ENCODE results near the gene ZNF512. TPM values are rescaled to one million over a fixed set of nuclear protein-coding genes. Genes with fewer than 3 reads are reported as not detected.

Gene ZNF512
- total RNA-seq, 1 donor from 2014 or later = 29.5 TPM

DNA sequence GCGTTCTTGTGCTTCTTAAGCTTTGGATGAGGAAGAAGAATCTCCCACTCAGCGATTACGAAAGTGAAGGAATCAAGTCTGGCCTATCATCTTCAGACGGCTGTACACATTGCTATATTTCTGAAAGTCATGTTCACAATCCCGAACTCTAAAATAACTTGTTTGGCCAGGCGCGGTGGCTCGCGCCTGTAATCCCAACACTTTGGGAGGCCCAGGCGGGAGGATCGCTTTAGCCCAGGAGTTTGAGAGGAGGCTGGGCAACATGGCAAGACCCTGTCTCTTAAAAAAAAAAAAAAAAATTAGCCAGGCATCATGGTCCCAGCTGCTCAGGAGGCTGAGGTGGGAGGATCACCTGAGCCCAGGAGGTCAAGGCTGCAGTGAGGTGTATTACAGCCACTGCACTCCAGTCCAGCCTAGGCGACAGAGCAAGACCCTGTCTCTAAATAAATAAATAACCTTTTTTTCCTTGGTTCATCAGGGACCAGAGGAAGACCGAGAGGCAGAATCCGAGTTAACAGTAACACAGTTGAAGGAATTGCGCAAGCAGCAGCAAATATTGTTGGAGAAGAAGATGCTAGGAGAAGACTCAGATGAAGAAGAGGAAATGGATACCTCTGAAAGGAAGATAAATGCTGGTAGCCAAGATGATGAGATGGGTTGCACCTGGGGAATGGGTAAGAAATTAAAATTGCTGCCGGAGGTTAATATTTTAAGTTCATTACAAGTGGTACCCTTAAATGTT, 82.0 kb downstream of the ZNF512 start:
- peak overlapping the region; percentile 88 for H3K4me3 Mint-ChIP-seq (ENCODE audit: unreplicated experiment)
- TF ChIP-seq, protein P1, sequence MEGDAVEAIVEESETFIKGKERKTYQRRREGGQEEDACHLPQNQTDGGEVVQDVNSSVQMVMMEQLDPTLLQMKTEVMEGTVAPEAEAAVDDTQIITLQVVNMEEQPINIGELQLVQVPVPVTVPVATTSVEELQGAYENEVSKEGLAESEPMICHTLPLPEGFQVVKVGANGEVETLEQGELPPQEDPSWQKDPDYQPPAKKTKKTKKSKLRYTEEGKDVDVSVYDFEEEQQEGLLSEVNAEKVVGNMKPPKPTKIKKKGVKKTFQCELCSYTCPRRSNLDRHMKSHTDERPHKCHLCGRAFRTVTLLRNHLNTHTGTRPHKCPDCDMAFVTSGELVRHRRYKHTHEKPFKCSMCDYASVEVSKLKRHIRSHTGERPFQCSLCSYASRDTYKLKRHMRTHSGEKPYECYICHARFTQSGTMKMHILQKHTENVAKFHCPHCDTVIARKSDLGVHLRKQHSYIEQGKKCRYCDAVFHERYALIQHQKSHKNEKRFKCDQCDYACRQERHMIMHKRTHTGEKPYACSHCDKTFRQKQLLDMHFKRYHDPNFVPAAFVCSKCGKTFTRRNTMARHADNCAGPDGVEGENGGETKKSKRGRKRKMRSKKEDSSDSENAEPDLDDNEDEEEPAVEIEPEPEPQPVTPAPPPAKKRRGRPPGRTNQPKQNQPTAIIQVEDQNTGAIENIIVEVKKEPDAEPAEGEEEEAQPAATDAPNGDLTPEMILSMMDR (IDR thresholded peaks at IDR 0.05) = no peak
- H3K27ac Mint-ChIP-seq (ENCODE audit: unreplicated experiment) = peak overlapping the region; percentile 100
- H3K27me3 Mint-ChIP-seq (ENCODE audit: low read depth) = no peaks in the 10 kb centered on the region
- H3K9me3 Mint-ChIP-seq (ENCODE audit: low read depth) = no peaks in the 10 kb centered on the region
- DNase-seq (ENCODE audit: low spot score) = no peak
- H3K36me3 Mint-ChIP-seq (ENCODE audit: low read depth) = peaks cover 23% of the 10 kb centered on the region
- H3K4me1 Mint-ChIP-seq (ENCODE audit: low read depth) = peaks cover 40% of the 10 kb centered on the region

DNA sequence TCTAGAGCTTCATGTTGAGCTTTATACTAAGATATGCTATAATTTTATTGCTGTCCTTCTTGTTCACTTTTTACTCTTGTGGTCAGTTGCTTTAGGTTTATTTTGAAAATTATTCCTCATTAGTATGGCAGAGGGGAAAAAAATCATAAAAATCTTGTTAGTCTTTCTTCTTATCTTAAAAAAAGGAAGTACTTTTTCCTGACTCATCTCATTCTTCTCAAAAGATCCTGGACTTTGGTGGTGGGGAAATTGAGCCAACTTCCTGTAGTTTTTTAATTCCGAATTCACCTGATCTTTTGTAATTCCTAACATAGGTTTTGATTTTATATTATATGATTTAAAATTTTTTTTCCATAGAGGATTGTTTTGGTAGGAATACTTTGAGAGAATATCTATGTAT, 84.6 kb downstream of the ZNF512 start:
- peaks cover 15% of the 10 kb centered on the region for H3K36me3 Mint-ChIP-seq (ENCODE audit: low read depth)
- H3K27ac Mint-ChIP-seq (ENCODE audit: unreplicated experiment) = no peak overlapping the region
- H3K4me1 Mint-ChIP-seq (ENCODE audit: low read depth) = peaks cover 28% of the 10 kb centered on the region
- TF ChIP-seq, protein P1 (IDR thresholded peaks at IDR 0.05) = no peak
- no peaks in the 10 kb centered on the region for H3K9me3 Mint-ChIP-seq (ENCODE audit: low read depth)
- DNase-seq (ENCODE audit: low spot score) = no peak
- no peak overlapping the region for H3K4me3 Mint-ChIP-seq (ENCODE audit: unreplicated experiment)
- H3K27me3 Mint-ChIP-seq (ENCODE audit: low read depth) = no peaks in the 10 kb centered on the region

DNA sequence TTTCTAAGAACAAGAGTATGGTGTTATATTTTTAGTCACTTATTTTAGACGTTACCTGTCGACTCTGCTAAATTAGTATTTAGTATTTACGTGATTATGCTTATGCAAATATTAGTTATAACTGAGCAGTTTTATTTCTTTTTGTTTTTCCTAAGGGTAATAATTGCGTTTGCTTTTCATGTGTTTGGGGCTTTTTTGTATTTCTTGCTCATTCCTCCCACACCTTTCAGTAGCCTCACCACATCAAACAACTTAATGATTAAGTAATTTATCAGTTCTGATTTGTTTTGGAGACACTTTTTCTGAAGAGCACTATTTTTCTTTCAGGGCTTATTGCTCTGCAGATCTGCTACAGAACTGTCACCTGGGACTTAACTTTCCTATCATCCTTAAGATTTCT, 88.4 kb downstream of the ZNF512 start:
- Mint-ChIP-seq H3K36me3 (ENCODE audit: low read depth) (peaks cover 23% of the 10 kb centered on the region), H3K9me3 (ENCODE audit: low read depth) (no peaks in the 10 kb centered on the region), H3K4me3 (ENCODE audit: unreplicated experiment) (no peak overlapping the region), H3K4me1 (ENCODE audit: low read depth) (peaks cover 3% of the 10 kb centered on the region), H3K27ac (ENCODE audit: unreplicated experiment) (no peak overlapping the region), H3K27me3 (ENCODE audit: low read depth) (no peaks in the 10 kb centered on the region)
- DNase-seq (ENCODE audit: low spot score) = no peak
- TF ChIP-seq, protein P1 (IDR thresholded peaks at IDR 0.05) = no peak

Other genes starting within 250 kb of the ZNF512 start
- 42.0 to 55.3 TPM (median 43.2 TPM) in 3 replicates for gene GTF3C2, start 226.3 kb upstream of the ZNF512 start, total RNA-seq
- 43.1 to 46.2 TPM (median 44.0 TPM) in 3 replicates for gene EIF2B4, start 212.7 kb upstream of the ZNF512 start, total RNA-seq
- gene SNX17, start 212.4 kb upstream of the ZNF512 start, total RNA-seq = 108 to 130 TPM (median 111 TPM) in 3 replicates
- gene ZNF513, start 202.3 kb upstream of the ZNF512 start, total RNA-seq = 15.3 to 23.2 TPM (median 15.5 TPM) in 3 replicates
- gene PPM1G, start 173.5 kb upstream of the ZNF512 start, total RNA-seq = 55.7 to 72.8 TPM (median 59.4 TPM) in 3 replicates
- gene NRBP1, start 154.4 kb upstream of the ZNF512 start, total RNA-seq = 125 to 143 TPM (median 128 TPM) in 3 replicates
- gene KRTCAP3, start 140.7 kb upstream of the ZNF512 start, total RNA-seq = 1.1 to 3.6 TPM (median 1.4 TPM) in 3 replicates
- 19.3 to 36.9 TPM (median 21.5 TPM) in 3 replicates for gene IFT172, start 93.3 kb upstream of the ZNF512 start, total RNA-seq
- gene FNDC4, start 87.8 kb upstream of the ZNF512 start, total RNA-seq = 8.6 to 17.7 TPM (median 17.4 TPM) in 3 replicates
- gene GCKR, start 86.2 kb upstream of the ZNF512 start, total RNA-seq = 0.21 TPM in 1 of 3 replicates, not detected in the others
- gene CCDC121, start 46.0 kb downstream of the ZNF512 start, total RNA-seq = 1.6 to 2.7 TPM (median 1.7 TPM) in 3 replicates
- 24.1 to 31.0 TPM (median 26.5 TPM) in 3 replicates for gene GPN1, start 46.0 kb downstream of the ZNF512 start, total RNA-seq
- gene SUPT7L, start 80.6 kb downstream of the ZNF512 start, total RNA-seq = 29.1 to 37.1 TPM (median 30.7 TPM) in 3 replicates
- gene SLC4A1AP, start 80.8 kb downstream of the ZNF512 start, total RNA-seq = 16.4 to 24.3 TPM (median 18.8 TPM) in 3 replicates
- gene MRPL33, start 188.7 kb downstream of the ZNF512 start, total RNA-seq = 59.9 to 64.9 TPM (median 62.1 TPM) in 3 replicates

Data from chondrocyte (in vitro differentiated cells).